ENCODE measurements around the gene TMEM11.
"Not testable (repeated sequence)": the region's sequence is repeated elsewhere in the genome, so short reads cannot be mapped to it uniquely, and the experiment has no call there.

The TMEM11 gene

GRCh38 chr17:21242026-21242697 lies 28.2 kb upstream of the TMEM11 start:
- DNase-seq = no peak

- DNase-seq = no peak
Observed at GRCh38 chr17:21241564-21241963, 27.6 kb upstream of the TMEM11 start.

- DNase-seq = no peak
Observed at GRCh38 chr17:21240369-21241055, 26.6 kb upstream of the TMEM11 start.

GRCh38 chr17:21239680-21240368 lies 25.9 kb upstream of the TMEM11 start:
- no peak for DNase-seq

GRCh38 chr17:21235921-21236320 lies 22.0 kb upstream of the TMEM11 start:
- DNase-seq = no peak

- no peak for DNase-seq
Observed at GRCh38 chr17:21233581-21234347, 19.8 kb upstream of the TMEM11 start.

- no peak for DNase-seq
Observed at GRCh38 chr17:21232033-21232749, 18.2 kb upstream of the TMEM11 start.

GRCh38 chr17:21231533-21231932 lies 17.6 kb upstream of the TMEM11 start:
- no peak for DNase-seq

- DNase-seq = no peak
Observed at GRCh38 chr17:21228845-21229244, 14.9 kb upstream of the TMEM11 start.

- DNase-seq = no peak
Observed at GRCh38 chr17:21228111-21228510, 14.2 kb upstream of the TMEM11 start.

GRCh38 chr17:21227277-21227676 lies 13.3 kb upstream of the TMEM11 start:
- not testable (repeated sequence) for DNase-seq

- DNase-seq = no peak
Observed at GRCh38 chr17:21223086-21223485, 9.1 kb upstream of the TMEM11 start.

- DNase-seq = no peak
Observed at GRCh38 chr17:21218831-21219380, 4.9 kb upstream of the TMEM11 start.

GRCh38 chr17:21218101-21218500 lies 4.1 kb upstream of the TMEM11 start:
- DNase-seq = no peak

GRCh38 chr17:21217346-21217745 lies 3.4 kb upstream of the TMEM11 start:
- DNase-seq = no peak

GRCh38 chr17:21215935-21216334 lies 2.0 kb upstream of the TMEM11 start:
- no peak for DNase-seq

GRCh38 chr17:21214777-21215541 lies 998 bp upstream of the TMEM11 start:
- DNase-seq = no peak

GRCh38 chr17:21213638-21214014 lies 335 bp downstream of the TMEM11 start:
- DNase-seq = no peak

GRCh38 chr17:21212826-21213637 lies 929 bp downstream of the TMEM11 start:
- DNase-seq = no peak

- no peak for DNase-seq
Observed at GRCh38 chr17:21211825-21212479, 2.0 kb downstream of the TMEM11 start.
